ENCODE measurements around the gene VWDE.
A peak's percentile ranks its signal among the peaks of the same experiment; 100 is the strongest.
"Not testable (repeated sequence)": the region's sequence is repeated elsewhere in the genome, so short reads cannot be mapped to it uniquely, and the experiment has no call there.

The VWDE gene

GRCh38 chr7:12401538-12402364 is 1.9 kb downstream of the VWDE start:
- DNase-seq = no peak

GRCh38 chr7:12398186-12398585 is 5.5 kb downstream of the VWDE start:
- DNase-seq = no peak

- no peak for DNase-seq
Observed at GRCh38 chr7:12397671-12398070, 6.0 kb downstream of the VWDE start.

- not testable (repeated sequence) for DNase-seq
Observed at GRCh38 chr7:12396670-12397069, 7.0 kb downstream of the VWDE start.

- no peak for DNase-seq
Observed at GRCh38 chr7:12391922-12392615, 11.6 kb downstream of the VWDE start.

- DNase-seq = peak; percentile 62
Observed at GRCh38 chr7:12389089-12389700, 14.5 kb downstream of the VWDE start.

- peak; percentile 27 for DNase-seq
Observed at GRCh38 chr7:12386313-12386740, 17.3 kb downstream of the VWDE start.

- peak; percentile 73 for DNase-seq
Observed at GRCh38 chr7:12385364-12385786, 18.3 kb downstream of the VWDE start.

- no peak for DNase-seq
Observed at GRCh38 chr7:12383377-12383776, 20.3 kb downstream of the VWDE start.

GRCh38 chr7:12378389-12378788 is 25.3 kb downstream of the VWDE start:
- DNase-seq = no peak

- DNase-seq = no peak
Observed at GRCh38 chr7:12377406-12377805, 26.3 kb downstream of the VWDE start.

- DNase-seq = no peak
Observed at GRCh38 chr7:12373580-12374263, 29.9 kb downstream of the VWDE start.

- no peak for DNase-seq
Observed at GRCh38 chr7:12370249-12370648, 33.4 kb downstream of the VWDE start.

GRCh38 chr7:12369756-12370155 is 33.9 kb downstream of the VWDE start:
- no peak for DNase-seq

GRCh38 chr7:12369072-12369471 is 34.6 kb downstream of the VWDE start:
- DNase-seq = no peak

- no peak for DNase-seq
Observed at GRCh38 chr7:12360948-12361347, 42.7 kb downstream of the VWDE start.

GRCh38 chr7:12358694-12359093 is 45.0 kb downstream of the VWDE start:
- no peak for DNase-seq

GRCh38 chr7:12357508-12357907 is 46.2 kb downstream of the VWDE start:
- DNase-seq = no peak

GRCh38 chr7:12351843-12352242 is 51.8 kb downstream of the VWDE start:
- no peak for DNase-seq

GRCh38 chr7:12350971-12351370 is 52.7 kb downstream of the VWDE start:
- DNase-seq = no peak

GRCh38 chr7:12337095-12337494 is 66.6 kb downstream of the VWDE start:
- DNase-seq = no peak

- no peak for DNase-seq
Observed at GRCh38 chr7:12328888-12329770, 74.5 kb downstream of the VWDE start.
